Measurements from ENCODE around the gene GPR157. TPM values are rescaled to one million over a fixed set of nuclear protein-coding genes. Genes with fewer than 3 reads are reported as not detected.

The GPR157 gene
- total RNA-seq, 4 donors from 2014 or later = 3.3 to 208 (median 10.4) TPM

DNA sequence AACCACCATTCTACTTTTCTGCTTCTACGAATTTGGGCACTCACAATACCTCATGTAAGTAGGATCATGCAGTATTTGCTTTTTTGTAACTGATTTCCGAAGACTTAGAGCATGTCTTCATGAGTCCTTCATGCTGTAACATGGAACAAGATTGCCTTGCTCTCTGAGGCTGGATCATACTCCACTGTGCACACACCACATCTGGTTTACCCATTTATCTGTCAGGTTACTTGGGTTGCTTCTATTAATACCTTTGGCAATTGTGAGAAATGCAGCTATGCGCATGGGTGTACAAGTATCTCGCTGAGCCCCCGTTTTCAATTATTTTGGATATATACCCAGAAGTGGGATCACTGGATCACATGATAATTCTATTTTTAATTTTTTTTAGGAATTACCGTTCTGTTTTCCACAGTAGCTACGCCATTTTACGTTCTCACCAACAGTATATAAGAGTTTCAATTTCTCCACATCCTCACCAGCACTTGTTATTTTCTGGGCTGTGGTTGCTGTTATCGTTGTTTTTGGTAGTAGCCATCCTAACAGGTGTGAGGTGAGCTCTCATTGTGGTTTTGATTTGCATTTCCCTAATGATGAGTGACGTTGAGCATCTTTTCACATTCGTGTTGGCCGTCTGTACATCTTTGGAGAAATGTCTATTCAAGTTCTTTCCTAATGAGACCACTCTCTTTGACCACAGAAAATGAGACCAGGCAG, 48.8 kb downstream of the GPR157 start:
- TF ChIP-seq, protein P1, sequence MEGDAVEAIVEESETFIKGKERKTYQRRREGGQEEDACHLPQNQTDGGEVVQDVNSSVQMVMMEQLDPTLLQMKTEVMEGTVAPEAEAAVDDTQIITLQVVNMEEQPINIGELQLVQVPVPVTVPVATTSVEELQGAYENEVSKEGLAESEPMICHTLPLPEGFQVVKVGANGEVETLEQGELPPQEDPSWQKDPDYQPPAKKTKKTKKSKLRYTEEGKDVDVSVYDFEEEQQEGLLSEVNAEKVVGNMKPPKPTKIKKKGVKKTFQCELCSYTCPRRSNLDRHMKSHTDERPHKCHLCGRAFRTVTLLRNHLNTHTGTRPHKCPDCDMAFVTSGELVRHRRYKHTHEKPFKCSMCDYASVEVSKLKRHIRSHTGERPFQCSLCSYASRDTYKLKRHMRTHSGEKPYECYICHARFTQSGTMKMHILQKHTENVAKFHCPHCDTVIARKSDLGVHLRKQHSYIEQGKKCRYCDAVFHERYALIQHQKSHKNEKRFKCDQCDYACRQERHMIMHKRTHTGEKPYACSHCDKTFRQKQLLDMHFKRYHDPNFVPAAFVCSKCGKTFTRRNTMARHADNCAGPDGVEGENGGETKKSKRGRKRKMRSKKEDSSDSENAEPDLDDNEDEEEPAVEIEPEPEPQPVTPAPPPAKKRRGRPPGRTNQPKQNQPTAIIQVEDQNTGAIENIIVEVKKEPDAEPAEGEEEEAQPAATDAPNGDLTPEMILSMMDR (IDR thresholded peaks at IDR 0.05) = no peak
- TF ChIP-seq POLR2A (IDR thresholded peaks at IDR 0.05) = no peak
- DNase-seq = no peak
- no peak overlapping the region for H3K4me3 ChIP-seq
- no peaks in the 10 kb centered on the region for H3K27me3 ChIP-seq
- H3K9me3 ChIP-seq = no peaks in the 10 kb centered on the region
- peaks cover 0 to 17% (median 13%) of the 10 kb centered on the region in 4 donors for H3K4me1 ChIP-seq
- H3K27ac ChIP-seq = peak overlapping the region in 3 of 4 donors; percentile 58 to 97 (median 84)
- no peaks in the 10 kb centered on the region for H3K36me3 ChIP-seq

DNA sequence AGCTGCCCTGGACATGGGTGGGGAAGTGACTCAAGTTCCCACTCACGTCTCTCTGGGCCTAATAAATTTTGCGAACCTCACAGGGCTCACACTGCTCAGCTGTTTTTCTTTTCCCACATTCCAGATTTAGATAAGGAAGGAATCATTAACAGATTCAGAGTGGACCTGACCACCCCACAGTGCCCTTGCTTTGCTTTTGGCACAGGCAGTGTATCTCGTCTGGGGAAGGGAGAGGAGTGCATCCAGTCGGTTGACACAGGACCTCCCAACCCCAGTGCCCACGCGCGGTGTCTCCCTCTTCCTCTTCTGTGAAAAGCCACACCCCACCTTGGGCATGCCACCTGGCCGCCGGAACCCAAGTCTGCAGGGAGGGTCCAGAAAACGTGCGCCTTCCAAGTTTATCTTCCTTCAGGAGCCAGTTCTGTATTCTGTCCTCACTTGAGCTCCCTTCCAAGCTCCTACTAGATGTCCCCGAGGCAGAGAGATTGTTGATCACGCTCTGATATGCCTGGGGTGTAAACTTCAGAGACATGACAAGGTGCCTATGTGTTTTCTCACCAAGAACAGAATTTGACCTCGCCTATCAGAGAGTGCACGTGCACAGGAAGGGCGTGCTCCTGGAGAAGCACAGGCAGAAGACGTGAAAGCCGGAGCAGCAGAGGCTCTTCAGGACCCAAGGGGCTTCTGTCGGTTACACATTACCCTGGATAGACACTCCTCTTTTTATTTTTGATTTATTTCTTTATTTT, 50.0 kb downstream of the GPR157 start:
- Histone ChIP-seq H3K9me3 (no peaks in the 10 kb centered on the region), H3K4me3 (peak overlapping the region in 1 of 4 donors; percentile 45)
- TF ChIP-seq, protein P1 (IDR thresholded peaks at IDR 0.05) = peak in 1 of 6 experiments; percentile 5
- TF ChIP-seq POLR2A (IDR thresholded peaks at IDR 0.05) = peak; percentile 28 to 37

DNA sequence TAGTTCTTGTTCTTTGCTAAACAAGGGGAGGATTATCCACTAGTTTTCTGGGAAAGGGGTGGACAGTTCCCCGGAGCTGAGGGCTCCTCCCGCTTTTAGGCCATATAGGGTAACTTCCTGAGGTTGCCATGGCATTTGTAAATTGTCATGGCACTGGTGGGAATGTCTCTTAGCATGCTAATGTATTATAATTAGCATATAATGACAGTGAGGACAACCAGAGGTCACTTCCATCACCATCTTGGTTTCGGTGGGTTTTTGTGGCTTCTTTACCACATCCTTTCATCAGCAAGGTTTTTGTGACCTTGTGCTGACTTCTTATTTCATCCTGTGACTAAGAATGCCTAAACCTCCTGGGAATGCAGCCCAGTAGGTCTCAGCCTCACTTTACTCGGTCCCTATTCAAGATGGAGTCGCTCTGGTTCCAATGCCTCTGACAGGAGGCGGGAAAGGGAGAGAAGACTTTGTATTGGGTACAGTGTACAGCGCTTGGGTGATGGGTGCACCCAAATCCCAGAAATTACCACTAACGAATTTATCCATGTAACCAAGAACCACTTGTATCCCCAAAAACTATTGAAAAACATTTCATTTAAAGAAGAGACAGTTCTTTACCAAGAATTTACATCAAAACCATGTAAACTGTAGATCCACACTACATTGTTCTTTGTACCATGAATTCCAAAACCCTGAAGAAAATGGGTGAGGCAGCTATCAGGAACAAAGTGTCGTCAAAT, 50.7 kb downstream of the GPR157 start:
- Histone ChIP-seq H3K4me1 (peaks cover 0 to 17% (median 16%) of the 10 kb centered on the region in 4 donors), H3K27me3 (no peaks in the 10 kb centered on the region), H3K4me3 (no peak overlapping the region), H3K27ac (peak overlapping the region in 3 of 4 donors; percentile 58 to 97 (median 84)), H3K36me3 (no peaks in the 10 kb centered on the region), H3K9me3 (no peaks in the 10 kb centered on the region)
- DNase-seq = peak in 1 of 3 donors; percentile 40
- no peak for TF ChIP-seq POLR2A (IDR thresholded peaks at IDR 0.05)
- TF ChIP-seq, protein P1 (IDR thresholded peaks at IDR 0.05) = no peak

More for the DNA sequence above, 50.0 kb downstream of the GPR157 start:
- no peaks in the 10 kb centered on the region for H3K36me3 ChIP-seq
- H3K27me3 ChIP-seq = no peaks in the 10 kb centered on the region
- H3K4me1 ChIP-seq = peaks cover 0 to 17% (median 16%) of the 10 kb centered on the region in 4 donors
- DNase-seq = peak in 2 of 3 donors; percentile 82 to 90
- peak overlapping the region in 3 of 4 donors; percentile 58 to 97 (median 84) for H3K27ac ChIP-seq

DNA sequence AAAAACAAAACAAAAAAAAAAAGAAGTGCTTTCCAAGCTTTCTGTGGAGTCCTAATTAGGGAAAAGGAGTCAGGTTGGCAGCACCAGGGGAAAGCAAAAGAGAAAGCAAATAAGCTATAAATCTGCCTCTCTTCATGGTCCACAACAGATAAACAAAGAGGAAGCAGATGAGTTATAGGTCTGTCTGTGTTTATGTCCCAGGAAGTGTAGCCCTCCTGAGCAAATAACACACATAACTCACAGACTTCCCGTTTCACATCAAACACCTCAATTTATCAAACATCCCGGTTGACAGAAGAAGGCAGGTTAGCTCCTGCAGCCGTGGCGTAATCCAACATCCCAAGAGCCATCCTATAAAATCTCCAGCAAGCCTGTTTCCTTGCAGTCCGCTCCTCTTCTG, 53.9 kb downstream of the GPR157 start:
- Histone ChIP-seq H3K27ac (peak overlapping the region in 1 of 4 donors; percentile 72), H3K36me3 (no peaks in the 10 kb centered on the region), H3K27me3 (no peaks in the 10 kb centered on the region), H3K4me3 (no peak overlapping the region), H3K9me3 (no peaks in the 10 kb centered on the region), H3K4me1 (peaks cover 0 to 20% (median 16%) of the 10 kb centered on the region in 4 donors)
- TF ChIP-seq, protein P1 (IDR thresholded peaks at IDR 0.05) = no peak
- no peak for TF ChIP-seq POLR2A (IDR thresholded peaks at IDR 0.05)
- no peak for DNase-seq

DNA sequence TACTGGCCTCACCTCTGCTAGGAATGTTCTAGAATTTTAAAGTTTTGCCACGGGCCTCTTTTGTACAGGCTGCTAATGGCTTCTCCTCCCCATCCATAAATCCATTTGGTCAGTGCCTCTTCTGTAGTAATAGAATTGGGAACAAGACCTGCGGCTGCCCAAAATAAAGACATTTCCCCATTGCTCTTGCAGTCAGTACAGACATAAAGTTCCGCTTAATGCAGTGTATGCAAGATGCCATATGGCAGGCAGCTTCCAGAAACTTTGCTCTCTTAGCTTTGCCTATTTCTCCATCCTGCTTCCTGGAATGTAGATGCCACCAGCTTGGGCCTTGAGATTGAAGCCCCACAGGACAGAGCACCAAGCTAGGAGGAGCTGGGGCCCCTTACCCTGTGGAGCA, 55.8 kb downstream of the GPR157 start:
- Histone ChIP-seq H3K9me3 (no peaks in the 10 kb centered on the region), H3K4me1 (peaks cover 0 to 23% (median 12%) of the 10 kb centered on the region in 4 donors), H3K27ac (no peak overlapping the region), H3K27me3 (no peaks in the 10 kb centered on the region), H3K4me3 (no peak overlapping the region), H3K36me3 (no peaks in the 10 kb centered on the region)
- no peak for TF ChIP-seq POLR2A (IDR thresholded peaks at IDR 0.05)
- TF ChIP-seq, protein P1 (IDR thresholded peaks at IDR 0.05) = no peak
- no peak for DNase-seq

Measured in Peyer's patch (tissue), 4 donors.